NAMALWA (cell line): ENCODE results near the gene USP37.
"Not testable (repeated sequence)": the region's sequence is repeated elsewhere in the genome, so short reads cannot be mapped to it uniquely, and the experiment has no call there.

Experiments
- DNase-seq: peaks from one replicate; pipeline ENCODE4 v3.0.0-alpha.2; 2015; ENCODE audit warnings: low spot score

USP37 gene

GRCh38 chr2:218547978-218548377, 20.2 kb downstream of the USP37 start:
- DNase-seq, result no peak

GRCh38 chr2:218547511-218547910, 20.6 kb downstream of the USP37 start:
- DNase-seq, result no peak

GRCh38 chr2:218546012-218546411, 22.1 kb downstream of the USP37 start:
- no peak for DNase-seq

- no peak for DNase-seq
Observed at GRCh38 chr2:218540015-218540414, 28.1 kb downstream of the USP37 start.

- DNase-seq, result no peak
Observed at GRCh38 chr2:218536804-218537494, 31.2 kb downstream of the USP37 start.

- no peak for DNase-seq
Observed at GRCh38 chr2:218529990-218530389, 38.2 kb downstream of the USP37 start.

GRCh38 chr2:218528409-218528808, 39.7 kb downstream of the USP37 start:
- not testable (repeated sequence) for DNase-seq

- no peak for DNase-seq
Observed at GRCh38 chr2:218523651-218524050, 44.5 kb downstream of the USP37 start.

- DNase-seq, result no peak
Observed at GRCh38 chr2:218518876-218519275, 49.3 kb downstream of the USP37 start.

- no peak for DNase-seq
Observed at GRCh38 chr2:218517434-218518206, 50.5 kb downstream of the USP37 start.

- DNase-seq, result peak; percentile 56
Observed at GRCh38 chr2:218516614-218517013, 51.5 kb downstream of the USP37 start.

- no peak for DNase-seq
Observed at GRCh38 chr2:218513676-218514075, 54.5 kb downstream of the USP37 start.

- no peak for DNase-seq
Observed at GRCh38 chr2:218508299-218508698, 59.9 kb downstream of the USP37 start.

- no peak for DNase-seq
Observed at GRCh38 chr2:218505754-218506371, 62.3 kb downstream of the USP37 start.

- no peak for DNase-seq
Observed at GRCh38 chr2:218501665-218502064, 66.5 kb downstream of the USP37 start.

- DNase-seq, result no peak
Observed at GRCh38 chr2:218500501-218501060, 67.6 kb downstream of the USP37 start.

GRCh38 chr2:218485986-218486667, 82.0 kb downstream of the USP37 start:
- no peak for DNase-seq

- DNase-seq, result peak; percentile 56
Observed at GRCh38 chr2:218482651-218483050, 85.5 kb downstream of the USP37 start.

GRCh38 chr2:218479595-218479994, 88.6 kb downstream of the USP37 start:
- no peak for DNase-seq

GRCh38 chr2:218478544-218478943, 89.6 kb downstream of the USP37 start:
- DNase-seq, result no peak

GRCh38 chr2:218477247-218477646, 90.9 kb downstream of the USP37 start:
- DNase-seq, result no peak

- DNase-seq, result no peak
Observed at GRCh38 chr2:218476676-218477075, 91.5 kb downstream of the USP37 start.
